Smooth muscle cell of the umbilical artery (primary cell): ENCODE data around the gene LVRN. TPM values are rescaled to one million over a fixed set of nuclear protein-coding genes. Genes with fewer than 3 reads are reported as not detected.

Experiments used
- total RNA-seq: library from RNA; depleted of rRNA; stranded (reverse); fragments of >200 nt; gene quantifications from 2 replicates; pipeline ENCODE4 v1.2.3, GENCODE V29; 2014

LVRN gene
- total RNA-seq: 0.51 and 0.59 TPM in 2 replicates

GRCh38 chr5:115962239-115962564 is at the start of gene LVRN:
Gene LVRN (plus strand): TSS chr5:115962475. CDS start chr5:115962618, 143 bp downstream.

GRCh38 chr5:116032094-116032517 is 69.8 kb downstream of the LVRN start, which contains the start of gene ARL14EPL:
Gene ARL14EPL (plus strand): TSS chr5:116032472. CDS start chr5:116051466, 18,994 bp downstream.

Other genes with a start within 250 kb of the LVRN start
- gene CDO1, start 145.8 kb upstream of the LVRN start, total RNA-seq: 0.59 and 1.7 TPM in 2 replicates
- gene ATG12, start 120.9 kb upstream of the LVRN start, total RNA-seq: 78.4 and 92.7 TPM in 2 replicates
- 89.2 and 113 TPM in 2 replicates for gene AP3S1, start 120.5 kb upstream of the LVRN start, total RNA-seq
- not detected in 2 replicates for gene ARL14EPL, start 70.0 kb downstream of the LVRN start, total RNA-seq
- gene COMMD10, start 122.5 kb downstream of the LVRN start, total RNA-seq: 31.8 and 34.4 TPM in 2 replicates